GM10847 (cell line): ENCODE results near the gene GNAS-AS1.

Source experiments
- POLR2A ChIP-seq: IDR thresholded peaks from 2 replicates; pipeline ENCODE4 v1.6.1; 2011; ENCODE audit not compliant: insufficient read length; ENCODE audit errors: extremely low read depth

Gene GNAS-AS1

DNA sequence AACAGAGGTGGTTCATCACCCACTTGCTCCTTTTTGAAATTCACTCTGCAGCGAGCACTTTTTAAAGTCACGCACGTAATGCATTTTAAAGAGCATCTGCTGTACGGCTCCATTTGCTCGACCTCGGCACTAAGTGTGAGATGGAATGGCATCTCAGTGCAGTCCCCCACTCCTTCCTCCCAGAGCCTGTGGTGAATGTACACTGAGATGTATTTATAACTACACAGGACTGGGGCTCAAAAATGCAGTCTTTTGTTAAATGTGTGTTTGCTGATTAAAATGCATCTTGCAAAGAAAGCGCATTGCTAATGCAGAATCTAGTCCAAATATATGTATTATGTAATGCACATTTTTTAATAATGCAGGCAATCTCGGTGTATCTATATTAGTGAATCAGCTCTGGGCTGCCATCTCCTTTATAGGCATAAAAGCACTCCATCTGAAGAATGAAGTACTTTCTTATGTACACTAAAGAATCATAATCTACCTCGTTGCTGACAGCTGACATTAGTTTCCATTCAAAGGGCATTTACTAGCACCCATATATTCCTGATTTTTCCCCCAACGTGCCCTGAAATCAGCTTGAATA, 14.0 kb downstream of the GNAS-AS1 start:
- TF ChIP-seq POLR2A = no peak

DNA sequence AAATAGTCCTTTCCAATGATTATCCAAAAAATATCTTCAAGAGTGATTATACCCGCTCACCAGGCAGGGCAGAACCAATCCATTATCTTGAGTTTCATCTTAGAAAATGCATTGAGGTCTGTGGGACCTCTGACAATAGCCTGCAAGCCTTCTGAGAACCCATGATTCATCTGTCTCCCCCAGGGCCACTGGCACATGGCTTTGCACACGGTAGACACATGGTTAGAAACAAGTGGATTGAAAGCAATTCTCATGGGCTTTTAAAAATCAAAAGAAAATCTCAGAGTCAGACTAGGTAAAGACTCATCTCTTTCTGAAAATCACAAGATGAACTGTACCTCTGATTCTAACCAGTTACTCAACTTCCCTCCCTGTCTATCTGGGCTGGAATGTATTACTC, 15.5 kb downstream of the GNAS-AS1 start:
- no peak for TF ChIP-seq POLR2A

DNA sequence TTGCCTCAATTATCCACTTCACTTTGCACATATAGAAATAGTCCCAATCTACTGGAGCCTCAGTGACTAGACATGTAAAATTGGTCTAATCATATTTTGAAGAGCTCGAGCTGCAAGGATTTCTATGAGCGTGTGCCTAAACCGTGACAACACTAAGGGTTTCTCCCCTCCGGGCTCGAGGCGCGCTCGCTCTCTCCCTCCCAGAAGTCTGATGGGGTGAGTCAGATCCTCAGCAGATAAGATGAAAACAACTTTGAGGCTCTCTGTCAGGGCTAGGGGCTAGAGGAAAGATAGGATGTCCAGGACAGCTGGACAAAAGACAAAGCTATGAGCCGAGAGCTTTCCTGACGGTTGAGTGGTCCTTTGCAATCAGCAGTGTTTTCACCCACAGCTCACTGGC, 16.8 kb downstream of the GNAS-AS1 start:
- TF ChIP-seq POLR2A = no peak

DNA sequence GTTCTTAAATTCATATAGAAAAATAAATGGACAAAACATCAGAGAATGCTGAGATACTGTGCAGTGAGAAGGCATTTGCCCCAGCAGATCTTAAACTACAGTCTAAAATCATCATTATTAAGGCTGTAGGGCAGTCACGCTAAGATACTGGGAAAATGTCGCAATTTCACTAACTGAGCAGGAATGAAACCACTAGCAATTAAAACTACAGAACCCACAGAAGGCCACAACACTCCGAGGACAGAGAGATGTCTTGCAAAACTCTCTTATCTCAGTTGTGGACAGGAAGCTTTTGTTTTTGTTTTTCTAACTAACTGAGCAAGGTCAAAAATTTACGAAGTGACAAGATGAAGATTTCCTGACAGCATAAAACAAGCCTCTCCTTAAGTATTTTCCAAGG, 18.2 kb downstream of the GNAS-AS1 start:
- TF ChIP-seq POLR2A = no peak

DNA sequence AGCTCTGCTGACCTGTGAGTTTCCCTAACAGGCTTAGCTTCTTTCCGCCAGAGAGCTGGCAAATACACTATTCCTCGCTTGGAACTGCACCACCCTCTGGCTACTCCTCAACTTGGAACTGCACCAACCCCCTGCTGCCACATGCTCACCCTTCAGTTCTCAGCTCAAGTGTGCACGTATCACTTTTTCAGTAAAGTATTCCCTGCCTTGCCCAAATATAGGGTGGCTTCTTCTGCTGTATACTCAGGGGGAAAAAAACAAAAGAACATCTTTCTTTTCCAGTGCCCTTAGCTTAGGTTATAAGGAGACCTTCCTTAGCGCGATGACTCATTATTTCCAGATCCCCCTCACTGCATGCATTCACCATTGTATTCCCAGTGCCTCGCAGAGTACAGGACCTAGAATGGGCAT, 21.2 kb downstream of the GNAS-AS1 start:
- no peak for TF ChIP-seq POLR2A

DNA sequence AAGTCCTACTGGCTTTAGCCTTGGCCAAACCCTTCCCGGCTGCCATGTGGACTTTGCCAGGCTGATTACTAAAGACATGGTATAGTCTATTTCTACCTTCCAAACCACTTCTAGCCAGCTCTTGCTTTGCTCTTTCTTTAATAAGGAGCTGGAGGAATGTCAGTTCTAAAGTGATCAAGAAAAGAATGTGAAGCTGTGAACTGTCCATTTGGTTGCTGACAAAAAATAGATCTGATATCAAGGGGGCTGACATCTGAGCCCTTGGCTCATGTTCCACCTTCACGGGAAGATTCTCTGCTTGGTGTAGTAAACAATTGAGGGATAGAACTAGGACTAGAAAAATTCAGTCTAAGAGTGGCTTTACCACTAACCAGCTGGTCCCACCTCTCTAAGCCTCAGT, 22.6 kb downstream of the GNAS-AS1 start:
- TF ChIP-seq POLR2A = no peak

DNA sequence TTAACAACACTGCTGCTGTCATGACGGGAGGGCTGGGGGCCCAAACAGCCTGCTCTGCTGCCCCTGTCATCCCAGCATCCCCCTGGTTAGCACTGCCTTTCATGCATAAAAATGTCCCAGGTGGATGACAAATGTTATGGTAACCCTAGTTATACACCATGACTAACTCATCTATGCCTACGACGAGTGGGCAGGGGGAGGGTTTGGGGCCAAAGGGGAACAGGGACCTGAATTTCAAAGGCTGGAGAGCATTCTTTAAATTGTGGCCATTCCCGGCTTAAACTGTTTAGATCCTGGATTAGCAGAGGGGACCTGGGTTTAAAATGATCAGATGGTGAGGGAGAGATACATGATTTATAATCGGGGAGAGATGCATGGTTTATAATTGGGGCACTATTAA, 24.4 kb downstream of the GNAS-AS1 start:
- no peak for TF ChIP-seq POLR2A

DNA sequence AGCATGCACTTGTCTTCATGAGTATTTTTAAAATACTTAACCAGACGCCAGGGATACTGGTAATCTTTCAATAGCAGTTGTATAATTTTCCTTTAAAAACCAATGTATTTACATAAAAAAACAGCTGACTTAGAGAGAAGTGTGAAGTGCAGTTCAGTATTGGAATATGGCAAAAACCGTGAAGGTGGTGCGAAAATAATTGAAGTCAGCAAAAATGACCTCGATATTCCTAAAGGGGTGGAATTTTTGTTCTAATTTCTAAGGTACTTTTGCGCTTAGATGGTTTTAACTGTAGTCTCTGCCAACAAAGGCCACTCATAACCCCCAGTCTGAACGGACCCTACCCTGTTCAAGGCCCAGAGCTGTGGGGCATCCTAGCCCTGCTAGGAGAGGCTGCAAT, 25.3 kb downstream of the GNAS-AS1 start:
- no peak for TF ChIP-seq POLR2A

DNA sequence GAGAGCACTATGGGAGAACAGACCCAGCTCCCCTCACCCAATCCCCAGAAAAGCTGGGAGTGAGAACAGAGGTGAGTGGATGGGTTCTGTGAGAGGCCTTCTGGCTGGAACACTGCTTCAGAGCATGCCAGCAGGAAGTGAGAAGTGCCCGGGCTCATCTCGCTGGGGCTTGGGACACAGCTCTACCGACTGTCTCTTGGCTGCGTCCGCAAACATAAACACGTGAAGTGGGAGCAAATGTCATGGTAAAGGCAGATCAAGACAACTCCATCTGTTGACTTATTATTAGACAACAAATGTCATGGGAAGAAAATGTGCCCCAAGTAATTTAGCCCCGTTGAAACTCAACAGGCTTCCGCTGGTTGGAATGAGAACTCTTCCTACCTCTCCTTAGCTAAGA, 25.9 kb downstream of the GNAS-AS1 start:
- TF ChIP-seq POLR2A = no peak

DNA sequence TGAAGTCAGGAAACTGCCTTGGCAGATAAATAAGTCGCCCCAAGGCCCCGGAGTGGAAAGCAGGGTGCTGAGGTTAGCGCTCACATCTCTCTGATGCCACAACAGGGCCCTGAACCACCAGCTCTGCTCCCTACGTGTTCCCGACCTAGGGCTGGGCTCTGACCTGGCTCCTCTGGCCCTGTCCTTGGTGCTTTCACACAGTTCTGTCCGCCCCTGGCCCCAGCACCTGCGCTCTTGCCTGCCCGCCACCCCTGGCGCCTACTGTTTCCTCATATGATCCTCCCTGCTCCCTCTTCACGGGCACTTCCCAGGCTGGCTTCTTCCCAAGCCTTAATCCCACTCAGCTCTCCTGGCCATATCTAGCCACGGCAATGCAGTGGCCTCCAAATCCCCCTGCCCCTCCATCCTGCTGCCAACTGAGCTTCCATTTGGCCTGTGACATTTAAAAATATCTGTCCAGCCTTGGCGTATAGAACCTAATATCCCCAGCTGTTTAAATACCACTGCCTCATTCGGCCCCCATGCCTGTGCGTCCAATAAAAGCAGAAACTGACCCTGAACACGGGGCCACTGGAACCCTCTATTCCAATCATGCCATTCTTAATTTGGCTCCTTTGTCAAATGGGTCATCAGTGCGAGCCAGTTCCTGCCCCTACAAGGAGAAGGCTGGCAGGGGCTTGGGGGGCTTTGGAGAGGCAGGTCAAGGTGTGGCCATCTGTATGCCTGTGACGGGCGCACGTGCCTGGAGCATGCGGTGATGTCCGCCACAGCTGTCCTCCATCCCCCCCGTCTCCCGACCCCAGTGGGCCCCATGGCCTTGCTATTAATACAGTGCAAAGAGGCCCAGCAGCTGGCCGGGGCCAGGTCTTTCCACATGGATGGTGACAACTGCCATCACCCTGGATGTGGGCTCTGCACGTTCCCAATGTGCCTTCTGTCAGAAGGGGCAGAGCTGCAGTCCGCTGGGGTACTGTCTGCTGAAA, 27.7 kb downstream of the GNAS-AS1 start:
- TF ChIP-seq POLR2A = no peak

DNA sequence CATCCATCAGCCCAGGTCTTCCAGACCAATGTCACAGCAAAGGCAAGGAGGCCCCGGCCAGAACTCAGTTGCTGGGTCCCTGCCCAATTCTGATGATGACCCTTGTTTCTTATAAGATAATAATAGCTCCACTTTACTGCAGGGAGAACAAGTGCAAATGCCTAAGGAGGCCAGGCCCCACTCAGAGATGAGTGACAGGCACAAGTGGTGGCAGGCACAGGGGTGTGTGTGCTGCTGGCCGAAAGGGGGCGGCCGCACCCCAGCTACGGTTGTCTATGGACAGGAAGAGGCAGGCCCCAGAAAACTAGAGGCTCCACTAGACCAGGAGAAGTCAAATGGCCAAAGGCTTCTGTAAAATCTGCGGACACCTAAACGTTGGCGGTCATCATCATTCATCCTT, 28.6 kb downstream of the GNAS-AS1 start:
- TF ChIP-seq POLR2A = no peak

DNA sequence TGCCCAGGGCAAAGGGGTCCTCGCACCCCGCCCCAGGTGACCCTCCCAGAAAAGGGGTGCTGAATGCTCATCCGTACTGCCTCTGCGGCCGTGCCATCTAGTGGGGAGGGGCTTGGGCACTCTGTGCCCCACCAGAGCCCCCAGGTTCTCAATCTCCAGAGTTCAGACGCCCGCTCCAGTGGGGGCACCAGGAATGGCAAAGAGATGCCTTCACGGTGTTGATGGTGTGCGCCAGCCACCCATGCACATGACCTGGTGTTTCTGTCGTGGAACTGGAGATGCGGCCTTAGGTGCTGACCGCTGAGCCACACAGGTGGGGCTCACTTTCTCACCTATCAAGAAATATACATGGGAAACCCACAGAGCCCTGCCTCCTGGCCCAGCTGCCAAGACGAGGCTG, 30.8 kb downstream of the GNAS-AS1 start:
- no peak for TF ChIP-seq POLR2A

DNA sequence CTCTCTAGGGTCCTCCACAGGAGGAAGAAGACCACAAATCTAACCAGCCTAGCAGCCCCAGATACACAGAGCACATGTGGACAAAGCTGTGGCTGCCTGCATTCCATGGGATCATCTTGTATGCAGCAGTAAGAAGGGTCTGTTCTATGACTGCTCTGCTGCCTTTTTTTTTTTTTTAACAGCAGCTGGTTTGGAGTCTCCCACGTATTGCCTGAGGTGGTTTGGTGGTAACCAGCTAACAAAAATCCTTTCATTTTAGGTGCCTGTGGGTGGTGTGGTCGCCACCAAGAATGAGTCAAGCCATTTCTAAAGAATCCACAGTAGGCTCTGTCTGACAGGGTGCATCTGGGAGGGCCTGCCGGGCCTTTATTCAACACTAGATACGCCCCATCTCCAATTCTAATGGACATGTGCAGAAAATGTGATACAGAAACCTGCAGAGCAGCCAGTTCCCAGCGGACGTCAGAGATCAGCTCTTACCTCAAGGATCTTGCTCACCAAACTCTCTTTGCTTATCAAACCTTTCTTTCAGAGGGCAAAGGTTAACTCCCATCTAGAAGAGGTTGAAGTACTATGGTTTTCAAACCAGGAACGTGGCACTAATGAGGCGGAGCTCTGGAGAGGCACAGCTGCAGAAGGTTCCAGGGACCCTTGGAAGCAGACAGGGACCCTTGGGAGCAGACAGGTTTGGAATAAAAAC, 32.0 kb downstream of the GNAS-AS1 start:
- no peak for TF ChIP-seq POLR2A

DNA sequence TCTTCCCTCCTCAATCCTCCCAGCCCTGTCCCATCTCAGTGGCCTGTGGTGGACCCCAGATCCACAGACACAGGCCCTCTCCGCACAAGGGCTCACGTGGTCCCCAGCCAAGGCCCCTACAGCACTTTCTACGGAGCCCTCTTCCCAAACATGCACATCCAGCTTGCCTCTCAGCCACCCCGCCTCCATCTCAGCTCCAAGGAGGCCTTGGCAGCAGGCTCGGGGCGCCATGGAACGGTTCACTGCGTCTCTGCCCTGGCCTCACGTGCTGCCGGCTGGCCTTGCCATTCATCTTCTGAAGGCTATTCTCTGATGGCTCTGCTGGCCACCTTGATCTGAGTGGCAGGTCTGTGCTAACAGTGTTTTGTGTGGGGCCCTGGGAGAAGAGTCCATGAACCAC, 33.0 kb downstream of the GNAS-AS1 start:
- no peak for TF ChIP-seq POLR2A

DNA sequence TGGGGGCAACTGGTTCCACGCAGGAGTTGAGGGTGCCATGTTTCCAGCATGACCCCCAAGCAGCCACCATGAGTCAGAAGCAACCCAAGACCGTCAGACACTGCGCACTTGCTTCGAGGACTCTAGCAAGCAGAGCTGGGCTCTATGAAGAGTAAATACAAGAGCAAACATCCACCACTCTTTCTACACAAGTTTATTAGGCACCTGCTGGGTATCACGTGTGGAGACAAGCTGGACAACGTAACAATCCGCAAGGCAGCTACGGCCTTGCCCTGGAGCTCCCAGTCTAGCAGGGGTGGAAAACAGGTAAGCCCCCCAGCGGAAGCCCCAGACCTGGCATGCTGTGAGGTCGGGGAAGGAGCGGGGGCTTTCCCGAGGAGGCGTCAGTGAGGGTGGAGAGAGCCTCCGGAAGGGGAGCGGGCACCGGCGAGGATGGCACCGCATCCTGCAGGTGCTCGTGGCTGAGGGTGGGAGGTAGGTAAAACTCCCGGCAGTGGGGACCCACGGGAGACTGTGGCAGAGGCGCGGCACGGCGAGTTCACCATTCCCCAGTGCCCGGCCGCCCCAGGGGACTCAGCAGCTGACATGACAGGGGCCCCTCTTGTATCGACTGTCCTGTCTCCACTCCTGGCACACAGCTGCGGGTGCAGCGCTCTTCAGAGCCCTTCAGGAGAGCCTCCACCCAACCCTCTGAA, 33.6 kb downstream of the GNAS-AS1 start:
- TF ChIP-seq POLR2A = no peak
